ENCODE data around the gene PBRM1. TPM values are rescaled to one million over a fixed set of nuclear protein-coding genes. Genes with fewer than 3 reads are reported as not detected.

PBRM1 gene
- total RNA-seq, 6 experiments from 2014 or later = 44.1 to 64.2 (median 56.0) TPM

GRCh38 chr3:52513281-52513680, 172.4 kb downstream of the PBRM1 start:
- no peak for DNase-seq
- TF ChIP-seq CTCF (IDR thresholded peaks at IDR 0.05) = no peak
- Mint-ChIP-seq H3K9me3 (no peaks in the 10 kb centered on the region), H3K27me3 (ENCODE audit: insufficient read depth) (peaks cover 15% of the 10 kb centered on the region), H3K36me3 (ENCODE audit: low read depth) (no peaks in the 10 kb centered on the region), H3K4me1 (ENCODE audit: low read depth) (no peaks in the 10 kb centered on the region), H3K4me3 (no peak overlapping the region), H3K27ac (no peak overlapping the region)

DNA sequence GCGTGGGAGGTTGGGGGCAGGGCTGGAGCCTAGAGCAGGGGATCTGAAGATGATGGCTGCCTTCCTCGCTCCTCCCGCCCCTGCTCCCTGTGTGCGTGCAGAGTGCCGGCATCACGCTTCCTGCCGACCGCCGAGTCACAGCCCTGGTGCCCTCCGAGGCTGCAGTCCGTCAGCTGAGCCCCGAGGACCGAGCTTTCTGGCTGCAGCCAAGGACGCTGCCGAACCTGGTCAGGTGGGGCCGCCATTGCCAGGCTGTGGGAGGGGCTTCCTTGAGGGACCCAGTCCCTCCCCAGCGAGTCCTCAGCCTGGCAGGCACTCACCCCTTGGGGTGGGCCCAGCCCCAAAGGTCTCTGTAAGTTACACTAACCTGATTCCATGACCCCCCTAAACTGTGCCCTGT, 173.0 kb downstream of the PBRM1 start:
- DNase-seq = no peak
- Mint-ChIP-seq H3K4me3 (no peak overlapping the region), H3K4me1 (ENCODE audit: low read depth) (no peaks in the 10 kb centered on the region), H3K36me3 (ENCODE audit: low read depth) (no peaks in the 10 kb centered on the region), H3K9me3 (no peaks in the 10 kb centered on the region), H3K27me3 (ENCODE audit: insufficient read depth) (peaks cover 15% of the 10 kb centered on the region), H3K27ac (no peak overlapping the region)
- TF ChIP-seq CTCF (IDR thresholded peaks at IDR 0.05) = no peak

DNA sequence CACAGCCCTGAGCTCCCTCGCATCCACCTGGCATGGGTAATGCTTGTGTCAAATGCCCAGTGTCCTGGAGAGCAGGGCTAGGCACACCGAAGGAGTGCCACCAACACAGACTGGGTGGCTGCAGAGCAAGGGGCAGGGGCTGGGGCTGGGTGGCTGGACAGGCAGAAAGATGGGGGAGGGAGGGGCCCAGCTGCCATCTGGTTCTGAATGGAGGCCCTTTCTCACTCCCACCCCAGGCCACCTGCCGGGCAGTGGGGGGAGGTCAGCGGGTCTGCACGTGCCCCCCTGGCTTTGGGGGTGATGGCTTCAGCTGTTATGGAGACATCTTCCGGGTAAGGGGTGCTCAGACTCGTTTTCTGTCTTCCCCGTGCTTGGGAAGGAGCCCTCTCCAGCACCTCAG, 173.6 kb downstream of the PBRM1 start:
- H3K4me1 Mint-ChIP-seq (ENCODE audit: low read depth) = peaks cover 6% of the 10 kb centered on the region
- peaks cover 17% of the 10 kb centered on the region for H3K27me3 Mint-ChIP-seq (ENCODE audit: insufficient read depth)
- DNase-seq = no peak
- TF ChIP-seq CTCF (IDR thresholded peaks at IDR 0.05) = no peak
- no peak overlapping the region for H3K27ac Mint-ChIP-seq
- H3K36me3 Mint-ChIP-seq (ENCODE audit: low read depth) = no peaks in the 10 kb centered on the region
- H3K4me3 Mint-ChIP-seq = no peak overlapping the region
- no peaks in the 10 kb centered on the region for H3K9me3 Mint-ChIP-seq

- H3K27ac Mint-ChIP-seq = no peak overlapping the region
- no peaks in the 10 kb centered on the region for H3K36me3 Mint-ChIP-seq (ENCODE audit: low read depth)
- no peak overlapping the region for H3K4me3 Mint-ChIP-seq
- H3K9me3 Mint-ChIP-seq = no peaks in the 10 kb centered on the region
- DNase-seq = no peak
- TF ChIP-seq CTCF (IDR thresholded peaks at IDR 0.05) = no peak
- H3K4me1 Mint-ChIP-seq (ENCODE audit: low read depth) = peaks cover 8% of the 10 kb centered on the region
- H3K27me3 Mint-ChIP-seq (ENCODE audit: insufficient read depth) = peaks cover 19% of the 10 kb centered on the region
These were observed 174.2 kb downstream of the PBRM1 start for GRCh38 chr3:52511509-52511908.

DNA sequence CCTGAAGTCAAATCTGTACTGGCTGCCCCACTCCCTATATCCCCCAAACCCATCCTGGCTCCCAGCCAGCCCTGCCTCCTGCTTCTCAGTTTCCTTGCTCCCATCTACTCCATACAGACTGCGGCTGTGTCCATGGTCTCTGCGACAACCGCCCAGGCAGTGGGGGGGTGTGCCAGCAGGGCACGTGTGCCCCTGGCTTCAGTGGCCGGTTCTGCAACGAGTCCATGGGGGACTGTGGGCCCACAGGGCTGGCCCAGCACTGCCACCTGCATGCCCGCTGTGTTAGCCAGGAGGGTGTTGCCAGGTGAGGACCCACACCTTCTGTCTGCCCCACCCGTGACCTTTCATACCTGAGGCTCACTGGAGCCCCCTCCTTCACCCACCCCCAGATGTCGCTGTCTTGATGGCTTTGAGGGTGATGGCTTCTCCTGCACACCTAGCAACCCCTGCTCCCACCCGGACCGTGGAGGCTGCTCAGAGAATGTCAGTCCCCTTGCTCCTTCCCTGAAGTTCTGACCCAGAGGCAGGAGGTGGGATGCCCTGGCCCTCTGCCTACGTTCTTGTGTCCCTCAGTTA, 175.9 kb downstream of the PBRM1 start:
- no peaks in the 10 kb centered on the region for H3K9me3 Mint-ChIP-seq
- DNase-seq = no peak
- peak; percentile 21; the same call in 1 of the 2 replicates for TF ChIP-seq CTCF (IDR thresholded peaks at IDR 0.05)
- H3K27me3 Mint-ChIP-seq (ENCODE audit: insufficient read depth) = peaks cover 22% of the 10 kb centered on the region
- peaks cover 8% of the 10 kb centered on the region for H3K4me1 Mint-ChIP-seq (ENCODE audit: low read depth)
- H3K36me3 Mint-ChIP-seq (ENCODE audit: low read depth) = no peaks in the 10 kb centered on the region
- H3K4me3 Mint-ChIP-seq = no peak overlapping the region
- H3K27ac Mint-ChIP-seq = no peak overlapping the region
